Sigmoid colon (tissue), 7 donors: ENCODE results near the gene TRIB2. TPM values are rescaled to one million over a fixed set of nuclear protein-coding genes. Genes with fewer than 3 reads are reported as not detected.

ENCODE experiments used
- DNase-seq: peaks from one replicate; pipeline ENCODE4 v3.0.0-alpha.2; 2019
- H3K27ac ChIP-seq, 4 donors: fragments of 200-600 bp; sonication (generic); one replicate each; pipeline ENCODE4 v1.5.1; 2016 to 2019; ENCODE audit warnings: mild to moderate bottlenecking in 1 of 4
- H3K27me3 ChIP-seq, 3 donors: fragments of 200-600 bp; sonication (generic); one replicate each; pipeline ENCODE4 v1.5.1; 2019; ENCODE audit warnings: mild to moderate bottlenecking in 1 of 3
- H3K36me3 ChIP-seq, 4 donors: fragments of 200-600 bp; sonication (generic); one replicate each; pipeline ENCODE4 v1.5.1; 2016 to 2019
- H3K4me1 ChIP-seq, 4 donors: fragments of 200-600 bp; sonication (generic); one replicate each; pipeline ENCODE4 v1.5.1; 2017 to 2019
- H3K4me3 ChIP-seq, 4 donors: fragments of 200-600 bp; sonication (generic); one replicate each; pipeline ENCODE4 v1.5.1; 2017 to 2019; ENCODE audit warnings: mild to moderate bottlenecking in 2 of 4, moderate library complexity in 1 of 4
- H3K9me3 ChIP-seq, 4 donors: fragments of 200-600 bp in 3 of 4; sonication (generic) in 3 of 4; one replicate each; pipeline versions ENCODE4 v1.5.1 to v1.6.1; 2013 to 2019
- CTCF ChIP-seq, 4 experiments: fragments of 450-650 bp in 3 of 4; fragments of 200-600 bp in 1 of 4; IDR thresholded peaks; one replicate each; pipeline ENCODE4 v1.5.1; 2016 to 2019; ENCODE audit warnings: antibody characterized with exemption in 4 of 4, mild to moderate bottlenecking in 3 of 4, moderate library complexity in 2 of 4
- EP300 ChIP-seq, 4 donors: sonication (generic); formaldehyde crosslinking; IDR thresholded peaks; one replicate each; pipeline ENCODE4 v1.6.1; 2017; ENCODE audit warnings: antibody characterized with exemption in 4 of 4
- POLR2A ChIP-seq, 2 donors: fragments of 450-650 bp; IDR thresholded peaks; one replicate each; pipeline ENCODE4 v1.6.1; 2016; ENCODE audit warnings: antibody characterized with exemption in 2 of 2, mild to moderate bottlenecking in 2 of 2, moderate library complexity in 2 of 2
- POLR2AphosphoS5 ChIP-seq, 4 donors: sonication (generic); formaldehyde crosslinking; IDR thresholded peaks; one replicate each; pipeline ENCODE4 v1.6.1; 2017; ENCODE audit warnings: antibody characterized with exemption in 4 of 4
- WGBS, 2 donors: extraction: QIAGEN DNeasy Blood & Tissue Kit; methylation state at CpG; one replicate each; pipeline ENCODE4 v1.1.7; 2013; 5-methylcytosine and 5-hydroxymethylcytosine counted together
- intact Hi-C: fragments of 100-400 bp; cut with DNase I; formaldehyde crosslinking; loops from one replicate; pipeline ENCODE4 v1.15.1; 2023
- polyA plus RNA-seq, 3 donors: library from polyadenylated mRNA; stranded (reverse); fragments of 200-250 nt; gene quantifications; one replicate each; pipeline ENCODE4 v1.2.3, GENCODE V29; 2013
- total RNA-seq, 4 donors: library from RNA; depleted of rRNA; stranded (reverse); fragments of >200 nt; gene quantifications; one replicate each; pipeline ENCODE4 v1.1.0, GENCODE V29; 2016
- donor health status: healthy with polysubstance abuse.
- donor health status: Bipolar disorder and iron deficiency.
- donor health status: healthy.

Gene TRIB2
- total and polyA plus RNA-seq, 7 donors, result 1.4 to 56.2 (median 34.2) TPM

DNA sequence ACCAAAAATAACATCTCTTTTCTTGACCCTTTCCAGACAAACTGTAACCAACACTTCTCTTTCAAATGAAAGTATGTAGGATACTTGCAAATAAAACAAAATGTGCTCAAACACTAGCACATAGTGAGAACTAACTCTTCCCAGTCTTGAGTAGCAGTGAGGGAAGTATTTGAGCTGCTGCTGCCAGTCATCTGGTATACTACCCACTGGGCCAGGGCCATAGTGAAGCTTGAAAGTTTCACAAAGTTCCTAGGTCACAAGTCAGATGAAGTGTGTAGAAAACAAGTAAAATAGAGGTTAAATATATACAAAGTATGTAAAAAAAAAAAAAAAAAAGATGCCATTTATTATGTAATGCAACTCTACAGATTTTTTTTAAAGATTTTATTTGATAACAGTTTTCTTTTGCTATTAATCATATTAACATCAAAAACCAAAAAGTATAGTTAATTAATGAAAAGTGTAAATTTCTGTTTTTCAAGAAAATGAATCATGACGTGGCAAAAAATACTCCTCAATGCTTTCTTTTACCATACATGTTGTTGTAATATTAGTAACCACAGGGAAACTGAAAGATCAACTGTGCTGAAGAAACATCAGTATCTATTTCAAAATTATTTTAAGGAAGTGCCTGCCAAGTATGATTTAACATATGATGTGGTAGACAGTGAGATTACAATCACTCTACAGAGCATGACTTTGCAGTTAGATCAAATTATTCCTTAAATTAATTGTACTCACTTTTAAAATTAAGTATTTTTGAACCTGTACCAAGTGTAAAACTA is 21.6 kb upstream of the TRIB2 start:
- H3K27me3 ChIP-seq, result no peaks in the 10 kb centered on the region
- TF ChIP-seq EP300 (IDR thresholded peaks at IDR 0.05), result no peak
- TF ChIP-seq CTCF (IDR thresholded peaks at IDR 0.05), result no peak
- TF ChIP-seq POLR2AphosphoS5 (IDR thresholded peaks at IDR 0.05), result no peak
- no peak for TF ChIP-seq POLR2A (IDR thresholded peaks at IDR 0.05)
- intact Hi-C loops, result no loop called here
- H3K27ac ChIP-seq, result no peak overlapping the region
- DNase-seq, result no peak
- H3K36me3 ChIP-seq, result no peaks in the 10 kb centered on the region
- H3K4me1 ChIP-seq, result no peaks in the 10 kb centered on the region
- H3K9me3 ChIP-seq, result peaks cover 0 to 2% (median 1%) of the 10 kb centered on the region in 4 donors
- no peak overlapping the region for H3K4me3 ChIP-seq
- 75 to 79% methylated on average over 1 of the region's 1 CpG for WGBS, 2 donors

- H3K36me3 ChIP-seq, result no peaks in the 10 kb centered on the region
- peaks cover 0 to under 1% (median 0%) of the 10 kb centered on the region in 4 donors for H3K4me1 ChIP-seq
- H3K4me3 ChIP-seq, result no peak overlapping the region
- DNase-seq, result no peak
- H3K27ac ChIP-seq, result no peak overlapping the region
- H3K27me3 ChIP-seq, result no peaks in the 10 kb centered on the region
- TF ChIP-seq EP300 (IDR thresholded peaks at IDR 0.05), result no peak
- TF ChIP-seq POLR2AphosphoS5 (IDR thresholded peaks at IDR 0.05), result no peak
- no peak for TF ChIP-seq CTCF (IDR thresholded peaks at IDR 0.05)
- no peak for TF ChIP-seq POLR2A (IDR thresholded peaks at IDR 0.05)
- no peaks in the 10 kb centered on the region for H3K9me3 ChIP-seq
- WGBS, 2 donors, result 81 to 94% methylated on average over 2 of the region's 2 CpGs
- intact Hi-C loops, result no loop called here
Observed at GRCh38 chr2:12697617-12698016, 19.1 kb upstream of the TRIB2 start.

DNA sequence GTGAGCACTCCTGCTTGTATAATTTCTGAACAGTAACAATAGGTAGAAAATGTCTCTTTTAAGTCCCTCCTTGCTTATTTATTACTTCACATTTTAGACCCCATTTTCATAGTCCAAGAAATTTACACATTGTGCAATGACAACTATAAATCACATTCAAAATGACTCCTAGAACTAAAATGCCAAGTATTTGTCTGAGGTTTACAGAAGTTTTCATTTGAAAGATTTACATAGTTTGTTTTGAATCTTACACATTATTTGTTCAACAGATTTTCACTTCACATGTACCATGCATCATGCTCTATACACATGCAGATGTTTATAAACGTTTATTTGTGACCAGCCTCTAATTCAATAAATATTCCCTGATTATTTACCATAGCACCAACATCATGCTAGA is 15.7 kb upstream of the TRIB2 start:
- Histone ChIP-seq H3K4me3 (no peak overlapping the region), H3K4me1 (peaks cover 0 to 24% (median 17%) of the 10 kb centered on the region in 4 donors), H3K36me3 (no peaks in the 10 kb centered on the region), H3K27ac (no peak overlapping the region), H3K27me3 (no peaks in the 10 kb centered on the region), H3K9me3 (no peaks in the 10 kb centered on the region)
- TF ChIP-seq POLR2A (IDR thresholded peaks at IDR 0.05) (no peak), POLR2AphosphoS5 (IDR thresholded peaks at IDR 0.05) (no peak), CTCF (IDR thresholded peaks at IDR 0.05) (no peak), EP300 (IDR thresholded peaks at IDR 0.05) (no peak)
- intact Hi-C loops, result no loop called here
- no peak for DNase-seq
- WGBS, 2 donors, result 60 to 80% methylated on average over 1 of the region's 1 CpG

DNA sequence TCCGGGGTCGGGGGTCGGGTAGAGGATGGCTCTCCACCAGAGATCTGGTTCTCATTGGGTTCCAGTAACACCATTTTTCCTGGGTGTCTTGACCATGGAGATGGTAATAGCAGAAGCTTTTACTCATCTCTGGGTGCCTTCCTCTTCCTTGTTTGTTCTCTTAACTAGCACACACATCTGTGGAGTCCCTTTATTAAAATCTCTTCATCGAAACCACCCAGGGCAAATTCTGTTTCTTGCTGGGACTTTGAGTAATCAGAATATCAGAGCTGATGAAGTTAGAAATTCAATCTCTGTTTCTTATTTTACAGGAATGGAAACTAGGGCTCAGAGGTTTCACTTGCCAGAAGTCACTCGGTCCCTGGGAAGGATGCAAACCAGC is 15.0 kb upstream of the TRIB2 start:
- Histone ChIP-seq H3K27ac (no peak overlapping the region), H3K9me3 (no peaks in the 10 kb centered on the region), H3K27me3 (no peaks in the 10 kb centered on the region), H3K4me1 (peaks cover 0 to 24% (median 17%) of the 10 kb centered on the region in 4 donors), H3K36me3 (no peaks in the 10 kb centered on the region), H3K4me3 (no peak overlapping the region)
- DNase-seq, result no peak
- WGBS, 2 donors, result 85 to 91% methylated on average over 5 of the region's 5 CpGs
- TF ChIP-seq POLR2A (IDR thresholded peaks at IDR 0.05), result no peak
- no peak for TF ChIP-seq POLR2AphosphoS5 (IDR thresholded peaks at IDR 0.05)
- TF ChIP-seq CTCF (IDR thresholded peaks at IDR 0.05), result no peak
- no peak for TF ChIP-seq EP300 (IDR thresholded peaks at IDR 0.05)
- intact Hi-C loops, result no loop called here
